Stimulated activated CD8-positive, alpha-beta memory T cell treated with anti-CD3 and anti-CD28 coated beads, Interleukin-12 subunit alpha, Interleukin-12 subunit beta, amount 100 ng/mL, for 1 hour (primary cell): Measurements from ENCODE around the gene MYL3.

Experiments used
- DNase-seq: peaks from one replicate; pipeline ENCODE4 v3.0.0-alpha.2; 2020; ENCODE audit warnings: low read depth

MYL3 gene

GRCh38 chr3:46865031-46865507 is 1.8 kb upstream of the MYL3 start:
- DNase-seq, result no peak

- no peak for DNase-seq
Observed at GRCh38 chr3:46864061-46864881, 1.0 kb upstream of the MYL3 start.

GRCh38 chr3:46862369-46863025 is 747 bp downstream of the MYL3 start:
- DNase-seq, result no peak

- DNase-seq, result no peak
Observed at GRCh38 chr3:46861605-46862368, 1.5 kb downstream of the MYL3 start.

- no peak for DNase-seq
Observed at GRCh38 chr3:46860810-46861604, 2.2 kb downstream of the MYL3 start.

- no peak for DNase-seq
Observed at GRCh38 chr3:46860017-46860809, 3.0 kb downstream of the MYL3 start.

- DNase-seq, result no peak
Observed at GRCh38 chr3:46859001-46859710, 4.1 kb downstream of the MYL3 start.

- no peak for DNase-seq
Observed at GRCh38 chr3:46858456-46858855, 4.8 kb downstream of the MYL3 start.

- DNase-seq, result no peak
Observed at GRCh38 chr3:46857485-46858341, 5.5 kb downstream of the MYL3 start.

GRCh38 chr3:46856576-46857471 is 6.4 kb downstream of the MYL3 start:
- DNase-seq, result no peak

- DNase-seq, result no peak
Observed at GRCh38 chr3:46854555-46854991, 8.7 kb downstream of the MYL3 start.

- DNase-seq, result no peak
Observed at GRCh38 chr3:46853441-46854415, 9.5 kb downstream of the MYL3 start.

- no peak for DNase-seq
Observed at GRCh38 chr3:46852839-46853355, 10.3 kb downstream of the MYL3 start.

- DNase-seq, result no peak
Observed at GRCh38 chr3:46852334-46852720, 10.9 kb downstream of the MYL3 start.

- DNase-seq, result no peak
Observed at GRCh38 chr3:46851364-46852333, 11.6 kb downstream of the MYL3 start.

GRCh38 chr3:46850468-46850779 is 12.8 kb downstream of the MYL3 start:
- no peak for DNase-seq
